BE2C (cell line): ENCODE measurements around the gene TIMM50.

ENCODE experiments used
- DNase-seq: peaks from one replicate; pipeline ENCODE4 v3.0.0-alpha.2; 2020
- H3K27me3 ChIP-seq: fragments of 250-450 bp; sonication (Bioruptor Pico); 2 replicates; pipeline ENCODE4 v1.5.1; 2020; ENCODE audit warnings: mild to moderate bottlenecking
- H3K36me3 ChIP-seq: fragments of 250-450 bp; sonication (Bioruptor Pico); 2 replicates; pipeline ENCODE4 v1.5.1; 2020; ENCODE audit warnings: mild to moderate bottlenecking
- H3K4me1 ChIP-seq: fragments of 250-450 bp; sonication (Bioruptor Pico); 2 replicates; pipeline ENCODE4 v1.5.1; 2020
- H3K4me3 ChIP-seq: 2 replicates; pipeline ENCODE4 v1.5.1; 2011; ENCODE audit warnings: low read depth, low read length
- H3K9me3 ChIP-seq: fragments of 250-450 bp; sonication (Bioruptor Pico); 2 replicates; pipeline ENCODE4 v1.5.1; 2020
- TF ChIP-seq, protein P1 (sequence below): IDR thresholded peaks from 2 replicates; pipeline ENCODE4 v1.5.1; 2012; ENCODE audit warnings: mild to moderate bottlenecking, low read depth, low read length

The TIMM50 gene

DNA sequence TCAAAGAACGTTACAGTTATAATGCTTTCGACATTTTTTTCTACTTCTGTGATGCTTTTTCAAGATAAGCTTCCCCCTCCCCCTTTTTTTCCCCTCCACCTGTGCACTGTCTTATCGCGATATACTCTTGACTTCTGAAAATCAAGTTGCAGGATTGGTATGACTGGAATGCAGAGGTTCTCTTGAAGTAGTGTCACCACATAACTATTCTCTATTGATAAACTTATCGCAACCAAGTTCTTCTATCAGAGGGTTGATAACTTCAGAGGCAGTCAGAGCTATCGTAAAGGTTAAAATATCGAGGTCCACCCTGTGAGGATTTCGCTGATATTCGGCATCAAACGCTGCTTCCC, 58.5 kb downstream of the TIMM50 start:
- TF ChIP-seq, protein P1, sequence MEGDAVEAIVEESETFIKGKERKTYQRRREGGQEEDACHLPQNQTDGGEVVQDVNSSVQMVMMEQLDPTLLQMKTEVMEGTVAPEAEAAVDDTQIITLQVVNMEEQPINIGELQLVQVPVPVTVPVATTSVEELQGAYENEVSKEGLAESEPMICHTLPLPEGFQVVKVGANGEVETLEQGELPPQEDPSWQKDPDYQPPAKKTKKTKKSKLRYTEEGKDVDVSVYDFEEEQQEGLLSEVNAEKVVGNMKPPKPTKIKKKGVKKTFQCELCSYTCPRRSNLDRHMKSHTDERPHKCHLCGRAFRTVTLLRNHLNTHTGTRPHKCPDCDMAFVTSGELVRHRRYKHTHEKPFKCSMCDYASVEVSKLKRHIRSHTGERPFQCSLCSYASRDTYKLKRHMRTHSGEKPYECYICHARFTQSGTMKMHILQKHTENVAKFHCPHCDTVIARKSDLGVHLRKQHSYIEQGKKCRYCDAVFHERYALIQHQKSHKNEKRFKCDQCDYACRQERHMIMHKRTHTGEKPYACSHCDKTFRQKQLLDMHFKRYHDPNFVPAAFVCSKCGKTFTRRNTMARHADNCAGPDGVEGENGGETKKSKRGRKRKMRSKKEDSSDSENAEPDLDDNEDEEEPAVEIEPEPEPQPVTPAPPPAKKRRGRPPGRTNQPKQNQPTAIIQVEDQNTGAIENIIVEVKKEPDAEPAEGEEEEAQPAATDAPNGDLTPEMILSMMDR, result no peak
- Histone ChIP-seq H3K4me1 (no peaks in the 10 kb centered on the region), H3K36me3 (no peaks in the 10 kb centered on the region), H3K27me3 (no peaks in the 10 kb centered on the region), H3K4me3 (peak overlapping the region; percentile 68), H3K9me3 (no peaks in the 10 kb centered on the region)
- DNase-seq, result no peak

DNA sequence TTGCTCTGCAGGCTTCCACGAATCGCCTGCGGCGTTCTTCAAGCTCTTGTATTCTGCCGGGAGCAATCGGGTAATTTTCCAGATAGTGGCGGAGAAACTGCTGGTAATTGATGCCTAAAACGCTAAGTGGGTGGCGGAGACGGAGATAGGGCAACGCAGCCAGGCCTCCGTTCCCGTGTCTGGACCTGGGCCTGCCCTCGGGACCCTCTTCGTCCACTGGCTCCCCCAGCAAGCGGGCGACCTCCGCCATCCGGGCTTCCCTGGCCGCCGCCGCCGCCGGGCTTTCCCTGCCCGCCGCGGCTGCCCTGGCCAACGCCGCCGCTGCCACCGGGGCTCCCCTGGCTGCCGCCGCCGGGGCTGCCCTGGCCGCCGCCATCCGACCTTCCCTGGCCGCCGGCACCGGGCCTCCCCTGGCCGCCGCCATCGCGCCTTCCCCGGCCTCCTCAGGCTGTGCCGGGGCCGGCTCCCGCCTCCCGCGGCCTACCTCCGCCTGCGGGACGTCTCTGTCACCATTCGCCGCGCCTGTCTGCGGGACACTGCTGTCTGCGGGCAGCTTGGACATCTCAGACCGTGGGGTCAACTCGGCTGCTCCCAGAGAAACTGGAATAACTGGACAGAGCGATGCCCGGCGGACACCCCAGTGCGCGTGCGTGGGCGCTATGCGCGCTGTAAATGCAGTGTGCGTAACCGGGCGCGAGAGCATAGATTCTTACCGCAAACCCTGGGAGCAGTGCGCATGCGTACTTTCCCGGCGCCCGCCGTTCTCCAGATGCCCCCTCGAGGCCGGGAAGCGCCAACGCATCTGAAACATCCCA, 59.1 kb downstream of the TIMM50 start, which contains the start of gene EID2:
TSS of gene EID2 (minus strand) at position 644 of the 815 bp plus-strand sequence. CDS start at position 562, 82 bp downstream.
- TF ChIP-seq, protein P1, result peak; percentile 66
- DNase-seq, result peak; percentile 94

DNA sequence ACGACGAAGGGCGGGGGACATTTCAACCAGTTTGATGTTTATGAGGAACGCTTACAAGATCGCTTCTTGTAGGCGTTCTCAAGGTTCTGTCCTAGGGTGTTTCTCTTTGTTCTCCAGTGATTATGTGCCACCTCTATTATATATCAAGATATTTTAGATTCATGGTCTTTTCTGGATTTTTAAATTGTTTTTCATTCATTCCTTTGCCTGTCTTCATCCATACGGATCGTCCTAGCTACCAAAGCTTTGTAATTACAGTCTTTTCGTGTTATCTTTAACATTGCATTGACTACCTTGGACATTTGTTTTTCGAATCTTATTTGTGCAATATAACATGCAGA, 59.7 kb downstream of the TIMM50 start:
- TF ChIP-seq, protein P1, result no peak
- Histone ChIP-seq H3K4me3 (peak overlapping the region; percentile 68), H3K36me3 (no peaks in the 10 kb centered on the region), H3K9me3 (no peaks in the 10 kb centered on the region), H3K4me1 (no peaks in the 10 kb centered on the region), H3K27me3 (no peaks in the 10 kb centered on the region)
- no peak for DNase-seq

More for the DNA sequence above, 59.1 kb downstream of the TIMM50 start, which contains the start of gene EID2:
- no peaks in the 10 kb centered on the region for H3K27me3 ChIP-seq
- no peaks in the 10 kb centered on the region for H3K36me3 ChIP-seq
- peak within 1 kb of the TSS; percentile 68 for H3K4me3 ChIP-seq
- no peaks in the 10 kb centered on the region for H3K4me1 ChIP-seq
- no peaks in the 10 kb centered on the region for H3K9me3 ChIP-seq
